H1 (cell line): ENCODE data around the gene MRGPRX1. TPM values are rescaled to one million over a fixed set of nuclear protein-coding genes. Genes with fewer than 3 reads are reported as not detected.

ENCODE experiments used
- ATF3 ChIP-seq: IDR thresholded peaks from 2 replicates; pipeline ENCODE4 v1.6.1; 2011; ENCODE audit warnings: low read depth, mild to moderate bottlenecking, low read length; ENCODE audit not compliant: insufficient read depth
- PHF8 ChIP-seq: fragments of 200-600 bp; sonication (generic); conservative IDR thresholded peaks from 2 replicates; pipeline ENCODE4 v1.7.1; 2012; ENCODE audit warnings: low read depth, mild to moderate bottlenecking, inconsistent platforms, low read length, moderate library complexity
- SAP30 ChIP-seq: fragments of 300-600 bp; sonication (generic); IDR thresholded peaks from 2 replicates; pipeline ENCODE4 v1.7.1; 2012; ENCODE audit warnings: low read length, moderate library complexity, mild to moderate bottlenecking, inconsistent platforms; ENCODE audit not compliant: insufficient read depth, insufficient replicate concordance
- polyA plus RNA-seq, 7 experiments: library from polyadenylated mRNA; depleted of rRNA in 3 of 7; stranded (reverse) in 5 of 7; unstranded in 2 of 7; fragments of >200 nt in 5 of 7; fragments of 200-250 nt in 2 of 7; gene quantifications; 1 replicate in 5 of 7; 2 replicates in 1 of 7; 4 replicates in 1 of 7; pipeline versions ENCODE4 v1.2.1 to v1.2.3, GENCODE V29; 2011 to 2013; ENCODE audit warnings: missing spikeins in 2 of 7, mixed read lengths in 2 of 7
- total RNA-seq: library from RNA; stranded (reverse); fragmentation: NEBNext Ultra II Directional; extraction: Animal tissue kit (Norgen Biotek cat#: 25700); gene quantifications from 2 replicates; pipeline ENCODE4 v1.2.1, GENCODE V29; 2021

MRGPRX1 gene
- total and polyA plus RNA-seq, 2 of the 8 experiments (the other 6 are each of a cell fraction or from before 2014, with no cell fraction given) = not detected

GRCh38 chr11:18987454-18988231 lies 48.4 kb upstream of the MRGPRX1 start (continued):
- no peak for TF ChIP-seq ATF3
- no peak for TF ChIP-seq PHF8
- TF ChIP-seq SAP30 = no peak
